HT-29 (cell line): ENCODE measurements around the gene GABPA. TPM values are rescaled to one million over a fixed set of nuclear protein-coding genes. Genes with fewer than 3 reads are reported as not detected.
"Not testable (repeated sequence)": the region's sequence is repeated elsewhere in the genome, so short reads cannot be mapped to it uniquely, and the experiment has no call there.

Experiments used
- DNase-seq: peaks from one replicate; pipeline ENCODE4 v3.0.0-alpha.2; 2015; ENCODE audit warnings: low spot score
- total RNA-seq: library from RNA; depleted of rRNA; stranded (reverse); fragments of >200 nt; shearing (Covaris generic); gene quantifications from 2 replicates; pipeline ENCODE4 v1.2.3, GENCODE V29; 2014

GABPA gene
- total RNA-seq, 1 experiment from 2014 or later, result 5.9 TPM

DNA sequence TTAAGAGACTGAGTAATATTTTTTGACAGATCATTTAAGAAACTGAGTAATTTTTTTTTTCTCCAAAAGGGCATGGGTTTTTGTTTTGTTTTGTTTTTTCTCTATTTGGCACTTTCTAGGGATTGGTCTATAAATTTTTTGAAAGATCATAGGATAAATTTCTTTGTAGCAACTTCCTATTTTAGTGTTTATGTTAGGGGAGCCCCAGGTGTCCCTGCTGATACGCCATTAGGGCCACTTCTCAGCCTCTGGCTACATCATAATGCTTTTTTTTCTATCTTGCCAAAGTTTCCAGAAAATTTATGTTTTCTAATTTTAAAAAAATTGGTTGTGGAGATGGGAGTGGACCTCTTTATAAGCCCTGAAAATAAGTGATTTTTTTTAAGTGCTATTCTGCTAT is 2.6 kb downstream of the GABPA start:
- DNase-seq, result no peak

DNA sequence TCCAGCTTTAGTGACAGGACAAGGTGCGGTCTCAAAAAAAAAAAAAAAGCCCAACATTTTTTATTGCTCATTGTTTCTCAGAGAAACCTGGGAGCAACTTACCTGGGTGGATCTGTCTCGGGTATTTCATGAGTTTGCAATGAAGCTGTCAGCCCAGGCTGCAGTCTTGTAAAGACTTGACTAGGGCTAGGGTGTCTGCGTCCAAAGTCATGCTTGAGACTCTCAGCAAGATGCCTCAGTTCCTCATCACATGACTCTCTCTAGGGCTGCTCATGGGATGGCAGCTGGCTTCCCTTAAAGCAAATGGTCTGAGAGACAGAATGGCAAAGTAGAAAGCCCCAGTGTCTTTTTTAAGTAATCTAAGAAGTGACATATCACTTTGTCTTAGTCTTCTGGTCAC is 8.1 kb downstream of the GABPA start:
- no peak for DNase-seq

DNA sequence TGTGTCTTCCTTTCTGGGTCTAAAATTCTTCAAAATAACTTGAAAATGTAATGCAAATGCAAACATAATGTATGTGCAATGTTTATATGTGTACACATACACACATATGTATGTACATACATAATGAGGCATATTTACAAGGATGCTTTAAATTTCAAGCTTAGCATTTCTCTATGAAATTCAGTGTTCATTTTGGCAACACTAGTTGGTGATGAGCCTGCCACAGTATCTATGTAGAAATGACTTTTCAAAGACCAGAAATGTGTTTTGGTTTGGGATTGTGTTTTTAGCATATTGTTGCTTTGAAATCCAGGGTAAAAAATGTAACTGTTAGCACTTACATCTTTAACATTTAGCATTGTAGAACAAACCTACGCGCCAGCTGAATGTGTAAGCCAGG is 10.1 kb downstream of the GABPA start:
- no peak for DNase-seq

DNA sequence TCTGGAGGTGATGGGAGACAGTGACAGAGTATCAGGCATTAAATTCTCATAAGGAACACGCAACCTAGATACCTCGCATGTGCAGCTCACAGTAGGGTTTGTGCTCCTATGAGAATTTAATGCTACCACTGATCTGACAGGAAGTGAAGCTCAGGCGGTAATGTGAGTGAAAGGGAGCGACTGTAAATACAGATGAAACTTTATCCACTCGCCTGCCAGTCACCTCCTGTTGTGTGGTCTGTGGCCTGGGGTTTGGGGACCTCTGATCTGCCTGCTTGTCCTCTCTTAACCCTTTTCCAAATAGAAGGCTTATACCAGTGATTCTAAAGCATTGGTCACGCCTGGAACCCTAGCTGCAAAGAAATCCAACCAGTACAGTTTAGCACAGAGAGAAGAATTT is 15.3 kb downstream of the GABPA start:
- DNase-seq, result no peak

DNA sequence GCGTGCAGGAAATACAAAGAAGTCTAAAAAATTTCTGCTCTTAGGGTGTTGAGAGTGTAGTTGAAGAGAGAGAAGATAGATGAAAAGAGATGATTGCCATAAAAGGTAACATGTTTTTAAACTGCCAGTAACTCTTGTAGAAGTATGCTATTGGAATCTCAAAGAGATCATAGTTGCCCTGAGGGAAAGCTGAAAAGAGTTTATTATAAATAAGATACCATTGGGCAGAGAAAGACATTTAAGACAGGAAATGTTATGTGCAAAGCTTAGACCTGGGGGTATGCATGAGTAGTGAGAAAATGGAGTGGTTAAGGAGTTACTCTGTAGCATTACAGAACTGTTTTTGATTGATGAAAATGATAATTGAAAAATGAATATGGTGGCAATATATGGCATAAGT is 17.6 kb downstream of the GABPA start:
- DNase-seq, result no peak

DNA sequence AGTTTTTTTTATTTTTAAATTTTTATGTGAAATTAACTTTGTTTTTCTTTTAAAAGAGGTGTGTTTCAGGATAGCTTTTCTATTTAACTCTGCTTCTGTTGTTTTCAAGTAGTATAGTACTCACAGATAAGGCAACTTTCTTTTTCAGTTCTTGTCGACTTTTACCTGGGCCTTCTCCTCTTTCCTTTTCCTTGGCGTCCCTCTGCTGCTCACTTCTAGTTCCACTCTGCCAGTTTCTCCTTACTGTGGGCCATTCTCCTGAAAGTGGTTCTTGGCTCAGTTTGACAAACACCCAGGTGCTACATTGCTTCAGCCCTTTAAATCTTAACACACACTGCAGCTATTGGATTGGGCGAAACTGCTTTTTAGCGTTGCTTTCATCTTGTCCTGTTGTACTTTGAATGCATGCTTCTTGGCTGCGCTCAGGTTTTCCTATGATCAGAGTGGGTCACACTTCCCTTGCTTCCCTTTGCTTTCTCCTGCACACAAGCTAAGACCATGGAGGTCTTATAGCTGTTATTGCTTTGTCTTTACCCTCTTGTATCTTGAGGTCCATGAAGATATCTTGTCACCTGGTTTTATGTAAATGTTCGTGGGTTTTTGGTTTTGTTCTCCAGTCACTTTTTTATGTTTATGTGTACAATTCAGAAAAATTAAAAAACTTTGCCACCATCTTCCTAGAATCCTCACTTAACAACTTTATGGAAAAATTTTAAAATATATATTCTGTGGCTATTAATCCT is 21.6 kb downstream of the GABPA start:
- no peak for DNase-seq

DNA sequence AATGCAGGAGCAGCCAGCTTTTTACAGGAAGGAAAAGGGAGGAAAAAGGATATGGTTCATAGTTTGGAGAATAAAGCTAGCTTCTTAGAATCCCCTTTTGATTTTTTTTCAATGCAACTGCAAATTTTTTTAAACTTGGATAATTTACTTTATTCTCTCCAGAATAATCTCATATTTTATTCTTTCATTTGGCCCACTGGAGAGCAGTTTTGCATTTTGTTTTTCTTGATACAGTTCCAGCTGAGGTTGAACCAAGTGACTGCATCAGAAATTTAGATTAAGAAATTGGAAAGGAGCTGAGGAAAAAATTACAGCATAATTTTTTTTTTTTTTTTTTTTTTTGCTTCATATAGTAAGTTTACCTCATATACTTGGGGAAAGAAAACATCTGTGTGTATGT is 22.8 kb downstream of the GABPA start:
- no peak for DNase-seq

DNA sequence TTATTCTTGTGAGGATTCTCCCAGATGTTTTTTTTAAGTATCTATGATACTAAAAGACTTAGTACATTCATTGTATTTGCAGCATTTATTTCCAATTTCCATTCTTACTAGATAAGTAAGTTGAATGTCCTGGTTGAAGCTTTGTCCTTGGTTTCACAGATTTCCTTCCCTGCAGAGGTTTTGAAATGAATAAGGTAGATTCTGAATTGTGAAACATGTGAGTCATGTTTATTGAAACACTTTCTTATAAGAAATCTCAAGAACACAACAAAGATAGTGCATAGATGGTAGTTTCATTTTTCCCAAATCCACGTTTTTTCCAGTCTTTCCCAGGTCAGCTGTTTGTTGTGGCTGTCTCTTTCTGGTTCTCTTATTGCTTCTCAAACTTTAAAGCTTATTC is 24.8 kb downstream of the GABPA start:
- DNase-seq, result no peak

DNA sequence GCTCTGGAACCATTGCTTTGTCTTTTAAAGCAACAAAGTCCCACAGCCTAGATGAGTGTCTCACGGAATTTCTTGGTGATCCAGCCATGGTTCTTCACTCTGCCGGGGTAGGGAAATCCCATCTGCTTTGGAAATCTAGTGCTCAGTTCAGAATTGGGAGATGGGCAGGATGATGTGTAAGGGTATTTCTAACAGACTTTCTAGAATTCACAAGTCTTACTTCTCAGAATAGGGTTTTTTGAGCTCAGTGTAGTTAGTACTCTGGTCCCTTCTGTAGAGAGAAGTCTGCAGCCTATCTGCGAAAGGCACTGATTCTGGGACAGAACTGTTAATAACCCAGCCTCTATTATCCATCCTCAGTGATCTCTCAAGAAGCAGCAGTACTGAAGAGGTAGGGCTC is 25.3 kb downstream of the GABPA start:
- DNase-seq, result no peak

DNA sequence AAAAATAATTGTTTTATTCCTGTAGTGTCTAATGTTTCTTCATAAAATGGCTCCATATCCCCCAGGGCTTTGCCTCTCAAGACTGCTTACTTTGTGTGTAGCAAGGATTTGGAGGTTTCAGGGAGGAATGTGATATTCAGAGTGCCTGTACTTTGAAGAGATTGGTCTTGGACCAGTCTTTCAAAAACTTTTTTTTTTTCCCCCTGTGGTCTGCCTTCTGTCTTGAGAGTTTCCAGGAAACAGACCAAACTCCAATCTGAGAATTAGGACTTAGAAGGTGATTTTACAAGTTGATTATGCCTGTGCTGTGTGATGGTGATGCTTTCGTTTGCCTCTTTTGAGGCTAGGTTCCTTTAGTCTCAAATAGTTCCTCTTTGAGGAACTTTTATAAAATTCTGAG is 25.9 kb downstream of the GABPA start:
- no peak for DNase-seq

DNA sequence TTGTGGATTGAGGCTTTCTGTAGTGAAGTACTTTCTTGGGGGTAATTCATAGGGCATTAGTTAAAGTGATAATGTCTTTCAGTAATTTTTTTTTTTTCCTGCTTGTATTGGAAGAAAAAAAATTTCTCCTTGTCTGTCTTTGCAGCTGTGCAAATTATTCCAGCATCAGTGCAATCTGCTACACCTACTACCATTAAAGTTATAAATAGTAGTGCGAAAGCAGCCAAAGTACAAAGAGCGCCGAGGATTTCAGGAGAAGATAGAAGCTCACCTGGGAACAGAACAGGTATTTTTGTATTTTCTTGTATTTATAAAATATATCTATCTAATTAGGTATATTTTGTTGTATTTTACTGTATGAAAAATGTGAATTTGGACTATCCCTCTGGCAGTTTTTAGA is 29.3 kb downstream of the GABPA start:
- no peak for DNase-seq

DNA sequence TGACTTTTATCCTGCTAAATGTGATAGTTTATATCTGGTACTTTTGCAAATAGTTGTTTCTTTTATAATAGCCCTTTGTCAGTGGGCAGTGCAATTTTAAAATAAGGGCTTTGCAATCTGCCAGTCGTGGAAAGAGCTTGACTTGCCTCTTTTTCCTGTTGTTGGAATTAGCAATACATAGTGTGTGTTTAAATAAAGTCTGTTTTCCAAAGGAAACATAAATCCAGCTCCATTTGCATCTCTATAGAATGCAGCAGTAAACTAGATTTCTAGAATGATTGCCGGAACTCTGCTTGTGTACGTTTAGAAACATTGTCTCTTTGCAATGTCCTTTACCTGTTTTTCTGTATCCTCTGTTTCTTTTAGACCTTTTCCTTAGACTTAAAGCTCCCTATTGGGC is 33.1 kb downstream of the GABPA start:
- DNase-seq, result no peak

DNA sequence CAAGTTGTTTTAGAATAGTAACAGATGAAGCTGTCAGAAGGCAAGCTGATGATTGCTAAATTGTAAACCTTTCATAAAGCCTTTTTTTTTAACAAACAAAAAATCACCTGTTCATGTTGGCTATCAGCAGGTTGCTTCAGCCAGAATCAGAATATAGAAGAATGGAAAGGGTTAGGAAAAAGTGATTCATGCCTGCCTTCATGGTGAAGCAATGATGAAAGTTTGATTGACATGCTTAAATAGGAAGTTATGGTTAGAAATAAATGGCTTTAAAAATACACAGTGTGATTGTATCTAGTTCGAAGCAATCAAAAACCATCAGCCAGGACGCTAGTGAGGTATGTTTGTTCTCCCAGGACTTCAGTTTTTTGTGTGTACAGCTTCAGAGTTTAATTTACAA is 37.9 kb downstream of the GABPA start:
- no peak for DNase-seq

DNA sequence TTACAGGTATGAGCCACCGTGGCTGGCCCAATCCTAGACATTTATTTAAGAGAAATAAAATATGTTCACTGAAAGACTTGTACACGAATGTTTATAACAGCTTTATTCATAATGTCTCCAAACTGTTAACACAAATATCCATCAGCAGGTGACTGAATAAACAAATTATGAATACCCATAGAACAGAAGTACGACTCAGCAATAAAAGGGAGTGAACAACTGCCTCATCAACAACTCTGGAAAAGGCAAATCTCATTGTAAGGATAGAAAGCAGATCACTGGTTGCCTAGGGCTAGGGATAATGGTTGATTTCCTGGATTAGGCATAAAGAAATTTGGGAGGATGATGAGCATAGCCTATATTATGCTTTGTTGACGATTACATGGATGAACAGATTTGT is 41.7 kb downstream of the GABPA start:
- no peak for DNase-seq

DNA sequence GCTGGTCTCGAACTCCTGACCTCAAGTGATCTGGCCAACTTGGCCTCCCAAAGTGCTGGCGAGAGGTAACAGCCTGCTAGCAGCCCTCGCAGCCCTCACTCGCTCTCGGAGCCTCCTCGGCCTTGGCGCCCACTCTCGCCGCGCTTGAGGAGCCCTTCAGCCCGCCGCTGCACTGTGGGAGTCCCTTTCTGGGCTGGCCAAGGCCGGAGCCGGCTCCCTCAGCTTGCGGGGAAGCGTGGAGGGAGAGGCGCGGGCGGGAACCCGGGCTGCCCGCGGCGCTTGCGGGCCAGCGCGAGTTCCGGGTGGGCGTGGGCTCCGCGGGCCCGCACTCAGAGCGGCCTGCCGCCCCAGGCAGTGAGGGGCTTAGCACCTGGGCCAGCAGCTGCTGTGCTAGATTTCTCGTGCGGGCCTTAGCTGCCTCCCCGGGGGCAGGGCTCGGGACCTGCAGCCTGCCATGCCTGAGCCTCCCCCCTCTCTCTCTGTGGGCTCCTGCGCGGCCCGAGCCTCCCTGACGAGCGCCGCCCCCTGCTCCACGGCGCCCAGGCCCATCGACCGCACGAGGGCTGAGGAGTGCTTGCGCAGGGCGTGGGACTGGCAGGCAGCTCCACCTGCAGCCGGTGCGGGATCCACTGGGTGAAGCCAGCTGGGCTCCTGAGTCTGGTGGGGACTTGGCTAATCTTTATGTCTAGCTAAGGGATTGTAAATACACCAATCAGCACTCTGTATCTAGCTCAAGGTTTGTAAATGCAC is 43.5 kb downstream of the GABPA start:
- not testable (repeated sequence) for DNase-seq

DNA sequence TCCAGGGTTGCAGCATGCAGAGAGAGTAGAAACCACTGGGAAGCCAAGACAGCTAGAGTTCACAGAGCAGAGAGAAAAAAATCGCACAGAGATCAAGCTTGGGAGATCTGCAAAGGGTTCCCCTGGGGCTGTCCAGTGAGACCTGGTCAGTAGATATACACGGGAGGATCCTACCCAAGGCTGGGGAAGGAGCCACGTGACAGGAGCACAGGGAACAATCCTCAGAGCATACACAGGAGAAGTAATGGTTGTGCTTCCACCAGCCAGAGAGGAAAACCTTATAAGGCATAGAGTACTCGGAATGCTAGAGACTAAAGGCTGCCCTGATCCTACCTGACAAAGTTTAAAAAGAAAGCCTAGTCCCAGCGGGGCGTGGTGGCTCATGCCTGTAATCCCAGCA is 53.9 kb downstream of the GABPA start:
- DNase-seq, result no peak

DNA sequence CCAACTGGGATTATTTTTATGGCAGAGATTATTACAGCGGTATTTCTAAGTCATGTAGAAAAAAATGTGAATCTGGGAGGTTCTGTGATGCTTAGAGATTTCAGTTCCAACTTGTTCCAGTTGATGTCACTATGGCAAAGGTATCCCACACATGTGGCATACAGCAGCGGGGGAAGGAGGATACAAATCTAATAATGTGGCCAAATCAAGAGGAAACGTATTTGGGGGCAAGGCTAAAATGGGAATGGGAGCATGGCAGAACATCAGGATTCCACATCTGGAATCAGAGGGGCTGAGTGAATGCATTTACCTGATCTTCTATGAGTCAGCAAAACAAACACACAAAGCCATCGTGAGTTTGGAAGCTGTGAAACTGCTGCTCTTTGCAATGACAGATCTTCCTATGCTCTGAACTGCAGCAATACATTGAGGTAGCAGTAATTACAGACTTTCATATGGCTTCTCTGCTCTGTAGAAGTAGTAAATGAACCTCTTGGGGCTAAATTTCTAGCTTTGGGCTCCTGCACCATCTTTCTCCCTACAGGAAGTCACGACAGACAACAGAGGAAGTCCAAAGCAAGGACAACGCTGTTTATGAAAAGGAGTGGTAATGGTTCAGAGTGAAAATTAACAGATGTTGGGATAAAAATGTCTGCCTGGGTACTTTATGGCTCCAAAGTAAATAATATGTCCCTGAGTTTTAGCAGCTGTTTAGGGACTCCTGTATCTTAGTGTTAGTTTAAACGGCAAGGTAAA is 55.5 kb downstream of the GABPA start:
- DNase-seq, result peak; percentile 16

DNA sequence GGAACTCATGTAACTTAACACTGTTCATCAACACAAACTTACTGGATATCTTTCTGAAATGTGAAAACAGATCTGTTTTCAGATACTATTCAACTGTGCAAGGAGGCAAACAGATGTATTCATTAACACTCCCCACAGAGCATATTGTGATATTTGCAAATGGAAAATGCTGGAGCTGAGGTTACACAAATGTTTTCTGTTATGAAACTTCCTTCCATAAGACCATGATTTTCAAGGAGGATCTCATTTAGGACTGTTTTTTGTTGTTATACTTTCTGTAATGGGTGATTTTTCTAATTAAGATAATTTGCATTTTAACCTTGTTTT is 56.1 kb downstream of the GABPA start:
- no peak for DNase-seq

DNA sequence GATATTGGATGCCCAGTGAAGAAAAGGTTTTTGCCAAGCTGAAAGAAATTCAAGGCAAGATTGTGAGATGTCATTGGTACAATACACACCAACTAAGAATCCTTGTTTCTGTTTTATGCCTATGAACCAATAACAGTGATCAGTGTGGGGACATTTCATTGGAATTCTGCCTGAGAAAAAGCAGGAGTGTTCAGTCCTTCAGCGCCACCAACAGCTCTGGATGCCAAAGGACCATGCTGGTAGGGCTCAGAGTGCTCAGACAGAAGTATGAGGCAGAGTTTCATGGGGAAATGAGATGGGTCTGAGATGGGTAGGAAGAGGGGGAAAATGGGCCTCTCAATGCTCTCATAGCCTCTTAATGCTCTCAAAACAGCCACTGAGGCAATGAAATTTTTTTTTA is 56.5 kb downstream of the GABPA start:
- no peak for DNase-seq

DNA sequence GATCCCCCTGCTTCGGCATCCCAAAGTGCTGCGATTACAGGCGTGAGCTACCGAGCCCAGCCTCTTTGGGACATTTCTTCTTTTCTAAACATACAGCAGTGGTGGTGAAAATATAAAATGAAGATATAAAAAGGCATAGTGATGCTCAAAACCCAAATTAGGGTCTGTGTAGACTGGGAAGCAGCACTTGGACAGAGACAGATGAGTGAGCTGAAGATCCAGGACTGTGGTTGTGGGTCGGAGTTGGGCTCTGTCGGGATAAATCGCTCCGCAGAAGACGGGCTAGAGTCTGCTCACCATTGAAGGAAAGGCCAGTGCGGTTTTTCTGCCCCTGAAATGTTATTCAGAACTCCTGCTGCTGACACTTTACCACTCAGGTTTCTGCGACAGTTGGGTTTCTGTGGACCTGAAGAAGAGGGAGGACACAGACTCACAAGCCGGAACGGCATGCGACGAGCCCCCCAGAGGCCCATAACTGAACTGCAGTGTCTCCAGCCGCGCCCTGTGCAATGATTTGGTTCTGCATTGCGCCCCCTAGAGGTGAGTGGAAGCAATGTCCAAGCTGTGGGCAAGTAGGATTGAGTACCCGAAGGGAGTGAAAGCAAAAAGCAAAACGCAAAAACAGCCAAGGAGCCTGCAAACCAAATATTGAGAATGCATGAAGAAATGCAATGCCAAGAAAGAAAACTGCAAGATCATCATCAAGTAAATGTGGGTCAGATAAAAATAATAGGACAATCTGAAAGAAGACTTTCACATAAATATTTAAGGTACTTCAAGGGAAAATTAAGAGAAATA is 66.6 kb downstream of the GABPA start:
- peak; percentile 86 for DNase-seq

DNA sequence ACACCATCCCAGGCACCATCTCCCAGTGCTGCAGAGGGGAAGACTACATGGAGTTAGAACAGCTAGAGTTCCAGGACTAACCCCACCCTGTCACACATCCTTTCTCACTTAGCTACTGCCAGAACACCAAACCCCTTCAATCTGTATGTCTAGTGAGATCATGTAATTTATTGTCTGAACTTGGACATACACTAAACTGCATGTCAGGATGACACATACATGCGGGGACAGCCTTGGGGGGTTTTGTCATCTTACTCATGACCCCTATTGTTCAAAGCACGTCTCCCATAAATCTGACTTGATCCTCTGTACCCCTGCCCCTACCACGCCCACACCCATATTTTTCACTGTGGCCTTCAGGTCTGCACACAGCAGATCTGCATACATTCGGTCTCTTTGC is 71.3 kb downstream of the GABPA start:
- DNase-seq, result no peak

DNA sequence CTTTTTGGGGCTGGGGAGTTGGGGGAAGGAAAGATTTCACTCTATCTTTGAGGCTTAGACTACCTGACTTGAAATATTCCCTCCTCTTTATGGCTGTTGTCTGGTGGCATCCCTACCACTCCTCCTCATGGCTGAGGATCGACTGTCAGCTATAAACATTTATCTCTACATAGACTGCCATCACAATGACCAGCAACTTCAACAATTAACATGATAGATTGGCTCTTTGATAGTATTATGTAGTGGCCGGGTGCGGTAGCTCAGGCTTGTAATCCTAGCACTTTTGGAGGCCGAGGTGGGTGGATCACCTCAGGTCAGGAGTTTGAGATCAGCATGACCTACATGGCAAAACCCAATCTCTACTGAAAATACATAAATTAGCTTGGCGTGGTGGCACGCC is 72.4 kb downstream of the GABPA start:
- DNase-seq, result no peak
